HG03558 (cell line): ENCODE results near the gene TTLL12.

ENCODE experiments used
- ATAC-seq: cut with Tn5 transposase; IDR thresholded peaks from one replicate; pipeline ENCODE4 v1.9.1; 2021; ENCODE audit warnings: moderate number of reproducible peaks; ENCODE audit not compliant: unreplicated experiment; ENCODE audit errors: extremely low read depth

TTLL12 gene

GRCh38 chr22:43217285-43218030, 30.5 kb upstream of the TTLL12 start:
- no peak for ATAC-seq

GRCh38 chr22:43216738-43217137, 29.8 kb upstream of the TTLL12 start:
- ATAC-seq = no peak

GRCh38 chr22:43213962-43214361, 27.0 kb upstream of the TTLL12 start:
- ATAC-seq = no peak

GRCh38 chr22:43213051-43213450, 26.1 kb upstream of the TTLL12 start:
- ATAC-seq = no peak

DNA sequence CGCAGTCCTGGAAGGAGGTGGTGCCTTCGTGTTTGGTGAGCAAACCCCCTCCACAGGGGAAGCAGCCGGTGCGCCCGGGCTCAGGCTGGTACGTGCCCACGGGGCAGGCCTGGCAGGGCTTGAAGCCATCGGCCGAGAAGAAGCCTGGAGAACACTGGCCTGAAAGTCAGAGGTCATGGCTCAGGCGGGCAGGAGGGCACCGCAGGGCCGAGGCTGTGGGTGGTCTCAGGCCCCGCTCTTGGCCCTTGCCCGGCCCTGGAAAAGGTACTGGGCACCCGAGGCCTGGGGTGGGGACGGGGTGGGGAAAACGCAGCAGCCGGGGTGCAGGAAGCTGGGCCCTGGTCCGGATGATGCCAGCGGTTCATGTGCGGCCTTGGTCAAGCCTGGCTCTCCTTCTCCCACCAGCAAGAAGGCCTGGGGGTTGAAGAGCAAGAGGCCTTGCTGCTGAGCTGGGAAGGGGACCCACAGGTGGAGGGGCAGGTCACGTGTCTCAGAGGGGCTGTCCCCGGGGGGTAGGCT, 25.6 kb upstream of the TTLL12 start:
- ATAC-seq = no peak

GRCh38 chr22:43211941-43212433, 25.1 kb upstream of the TTLL12 start:
- no peak for ATAC-seq

DNA sequence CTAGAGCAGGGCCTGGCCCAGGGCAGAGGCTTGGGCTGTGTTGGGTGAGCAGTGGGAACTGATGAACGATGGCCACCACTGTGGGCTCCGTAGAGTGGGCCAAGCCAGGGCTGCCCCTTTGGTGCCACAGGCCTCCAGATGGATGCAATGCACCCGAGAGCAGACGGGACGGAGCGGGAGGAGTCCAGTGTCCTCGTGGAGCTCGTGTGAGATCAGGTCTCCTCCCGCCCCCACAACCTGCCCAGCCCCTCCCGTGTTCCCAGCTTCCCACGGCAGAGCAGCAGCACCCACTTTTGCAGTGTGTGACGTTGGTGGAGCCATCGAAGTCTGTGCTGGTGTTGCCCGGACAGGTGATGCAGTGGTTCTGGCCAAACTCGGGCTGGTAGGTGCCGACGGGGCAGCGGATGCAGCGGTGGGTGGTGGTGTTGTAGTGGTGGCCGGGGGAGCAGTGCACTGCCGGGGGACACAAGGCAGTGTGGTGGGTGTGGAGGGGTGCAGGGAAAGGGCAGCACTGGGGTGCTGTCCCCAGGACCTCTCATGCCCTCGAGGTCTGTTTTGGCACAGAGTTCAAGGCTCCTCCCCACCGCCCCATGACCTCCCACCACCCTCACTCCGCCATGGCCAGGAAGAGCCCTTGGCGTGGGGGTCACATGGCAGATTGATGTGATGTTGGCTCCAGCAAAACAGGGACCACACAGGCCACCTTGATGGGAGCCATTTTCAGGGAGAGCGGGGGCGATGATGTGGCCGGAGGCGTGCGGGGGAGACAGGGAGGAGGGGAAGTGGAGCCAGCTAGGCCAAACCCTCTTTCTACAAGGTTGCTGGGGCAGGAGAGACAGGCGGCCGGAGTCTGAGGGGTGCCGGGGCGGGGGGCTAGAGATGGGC, 23.9 kb upstream of the TTLL12 start:
- no peak for ATAC-seq

DNA sequence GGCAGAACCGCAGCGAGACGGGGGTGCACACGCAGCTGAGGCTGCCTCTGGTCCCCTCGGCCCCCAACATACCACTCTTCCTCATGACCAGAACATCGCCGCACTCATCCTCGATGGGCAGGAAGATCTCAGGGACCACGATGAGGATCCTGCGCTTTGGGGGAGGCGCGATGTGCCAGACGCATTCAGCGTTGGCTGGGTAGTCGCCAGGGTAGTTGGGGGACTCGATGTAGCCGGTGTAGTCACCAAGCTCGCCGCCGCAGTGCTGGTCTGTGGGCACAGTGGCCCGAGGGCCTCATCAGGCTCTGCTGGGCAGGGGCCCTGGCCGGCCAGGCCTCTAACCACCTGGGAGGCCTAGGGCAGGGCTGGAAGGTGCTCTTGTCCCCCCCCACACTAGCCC, 23.0 kb upstream of the TTLL12 start:
- no peak for ATAC-seq

GRCh38 chr22:43209523-43209890, 22.6 kb upstream of the TTLL12 start:
- ATAC-seq = no peak

- no peak for ATAC-seq
These were observed 22.0 kb upstream of the TTLL12 start for GRCh38 chr22:43208703-43209522.

DNA sequence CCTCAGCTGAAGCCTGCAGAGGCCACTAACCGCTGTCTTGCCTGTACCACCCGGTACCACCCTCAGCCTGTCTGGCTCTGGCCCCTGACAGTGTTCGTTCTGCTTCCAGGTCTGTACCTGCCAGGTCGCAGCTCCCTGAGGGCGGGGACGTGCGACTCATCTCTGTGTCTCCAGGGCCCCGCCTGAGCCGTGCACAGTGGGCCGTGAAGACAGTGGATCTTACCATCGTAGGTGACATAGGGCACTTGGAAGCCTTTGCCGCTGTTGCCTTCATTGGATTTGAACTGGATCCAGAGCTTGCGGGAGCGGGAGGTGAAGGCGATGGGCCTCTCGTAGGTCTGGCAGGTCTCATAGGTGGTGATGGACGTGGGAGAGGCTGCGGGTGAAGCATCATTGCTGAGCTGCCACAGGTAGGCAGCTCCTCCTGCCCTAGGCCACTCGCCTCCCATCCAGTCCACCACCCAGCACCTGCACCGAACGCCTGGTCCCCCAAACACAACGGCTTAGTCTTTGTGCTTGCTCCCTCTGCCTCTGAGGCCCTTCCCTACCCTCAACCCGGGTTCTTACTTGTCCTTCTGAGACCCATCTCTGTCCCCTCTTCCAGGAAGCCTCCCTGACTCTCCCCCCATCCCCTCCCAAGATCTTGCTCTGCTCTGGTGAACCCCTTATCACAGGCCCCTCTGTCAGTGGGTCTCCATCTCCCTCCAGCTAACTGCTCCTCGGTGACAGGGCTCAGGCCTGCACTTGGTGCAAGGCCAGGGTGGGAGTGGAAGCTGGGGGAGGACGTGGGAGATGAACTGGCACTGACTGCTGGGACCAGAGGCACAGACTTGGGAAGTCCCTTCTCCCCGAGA, 21.1 kb upstream of the TTLL12 start:
- ATAC-seq = no peak

DNA sequence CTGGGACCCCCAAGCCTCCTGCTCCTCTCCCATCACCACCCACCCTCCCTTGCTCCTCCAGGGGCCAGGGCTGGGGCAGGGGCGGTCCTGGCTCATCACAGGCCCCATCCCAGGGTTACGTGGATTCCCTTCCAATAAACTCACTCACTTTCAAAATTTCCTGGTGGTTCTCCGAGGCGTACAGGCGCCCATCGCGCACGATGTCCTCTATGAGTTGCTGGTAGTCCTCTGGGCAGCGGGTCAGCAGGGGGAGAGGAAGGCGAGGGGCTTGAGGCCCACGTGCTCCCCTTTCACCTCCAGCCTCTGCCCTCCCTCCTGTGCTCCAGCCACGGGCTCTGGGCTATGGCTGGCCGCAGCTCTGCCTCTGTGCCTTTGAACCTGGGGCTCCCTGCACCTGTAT, 20.5 kb upstream of the TTLL12 start:
- no peak for ATAC-seq

DNA sequence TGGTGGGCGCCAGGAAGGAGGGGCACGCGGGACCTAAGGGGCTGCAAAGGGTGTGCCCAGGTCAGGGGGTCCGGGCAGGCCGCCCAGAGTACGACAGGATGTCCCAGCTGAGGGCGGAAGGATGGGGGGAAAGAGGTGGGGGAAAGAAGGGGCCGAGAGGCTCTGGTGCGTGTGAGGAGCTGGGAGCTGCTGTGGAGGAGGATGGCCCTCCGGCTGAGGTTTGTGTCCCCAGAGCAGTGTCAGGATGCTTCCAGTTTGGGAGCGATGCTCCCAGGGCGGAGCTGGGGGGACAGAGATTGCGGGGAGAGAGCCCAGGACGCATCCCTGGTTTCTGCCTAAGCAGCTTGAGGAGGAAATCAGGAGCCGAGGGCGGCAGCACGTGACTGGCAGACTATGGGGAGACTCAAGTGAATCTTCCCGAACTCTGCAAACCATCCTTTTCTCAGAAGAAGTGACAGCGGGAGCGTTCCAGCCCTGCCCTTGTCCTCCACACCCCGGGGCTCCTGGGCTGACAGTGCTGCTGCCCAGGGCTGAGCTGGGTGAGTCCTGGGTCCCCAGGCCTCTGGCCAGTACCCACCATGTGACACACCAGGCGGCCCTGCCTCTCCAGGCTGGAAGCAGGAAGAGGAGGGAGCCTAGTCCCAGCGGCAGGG, 19.7 kb upstream of the TTLL12 start:
- no peak for ATAC-seq

DNA sequence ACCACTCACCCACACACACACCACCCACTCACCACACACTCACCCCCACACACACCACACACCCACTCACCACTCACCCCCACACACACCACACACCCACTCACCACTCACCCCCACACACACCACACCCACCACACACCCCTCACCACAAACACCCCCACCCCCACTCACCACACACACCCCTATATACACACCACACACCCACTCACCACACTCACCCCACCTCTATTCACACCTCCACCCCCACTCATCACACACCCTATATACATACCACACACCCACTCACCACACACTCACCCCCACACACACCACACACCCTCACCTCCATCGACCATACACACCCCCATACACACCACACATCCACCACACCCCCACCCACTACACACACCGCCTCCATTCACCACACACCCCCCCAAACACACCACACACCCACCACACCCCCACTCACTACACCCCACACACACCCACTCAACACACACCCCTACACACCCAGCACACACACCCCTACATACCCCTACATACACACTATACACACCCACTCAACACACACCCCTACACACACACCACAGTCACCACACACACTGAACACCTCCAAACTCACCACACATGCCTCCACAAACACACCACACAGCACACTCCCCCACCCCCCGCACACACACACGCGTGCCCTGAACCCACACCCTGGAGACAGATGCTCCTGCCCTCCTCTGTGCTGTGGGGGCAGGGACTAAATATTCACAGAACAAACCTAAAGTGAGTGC, 19.0 kb upstream of the TTLL12 start:
- no peak for ATAC-seq

GRCh38 chr22:43205261-43205691, 18.3 kb upstream of the TTLL12 start:
- ATAC-seq = no peak

- ATAC-seq = no peak
These were observed 16.6 kb upstream of the TTLL12 start for GRCh38 chr22:43203471-43203981.

DNA sequence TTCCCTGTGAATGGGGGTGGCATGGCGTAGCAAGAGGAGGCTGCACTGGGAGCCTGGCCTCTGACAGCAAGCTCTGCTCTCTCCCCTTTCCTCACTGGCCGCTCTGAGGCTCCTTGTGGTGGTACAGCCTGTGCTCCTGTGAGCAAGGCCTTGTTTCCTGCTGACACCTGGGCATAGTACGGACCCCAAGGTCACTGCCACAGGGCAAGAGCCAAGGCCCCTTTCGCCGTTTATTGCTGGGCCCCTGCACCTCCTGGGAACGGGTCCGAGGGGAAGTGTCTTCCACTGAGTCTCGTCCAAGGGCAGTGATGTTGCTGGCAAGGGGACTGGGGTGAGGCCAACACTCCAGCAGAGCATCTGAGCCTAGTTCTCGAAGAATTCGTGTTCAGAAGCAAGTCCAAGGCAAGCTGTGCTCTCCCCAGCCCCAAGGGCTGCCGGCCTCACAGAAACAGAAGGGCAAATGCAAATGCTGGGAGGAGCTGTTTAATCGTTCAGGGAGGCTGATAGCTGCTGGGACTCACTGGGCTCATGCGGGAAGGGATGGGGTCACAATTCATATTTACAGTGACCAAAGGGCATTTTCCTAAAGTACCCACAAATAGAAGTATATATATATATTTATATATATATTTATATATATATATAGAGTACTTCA, 15.9 kb upstream of the TTLL12 start:
- ATAC-seq = no peak

DNA sequence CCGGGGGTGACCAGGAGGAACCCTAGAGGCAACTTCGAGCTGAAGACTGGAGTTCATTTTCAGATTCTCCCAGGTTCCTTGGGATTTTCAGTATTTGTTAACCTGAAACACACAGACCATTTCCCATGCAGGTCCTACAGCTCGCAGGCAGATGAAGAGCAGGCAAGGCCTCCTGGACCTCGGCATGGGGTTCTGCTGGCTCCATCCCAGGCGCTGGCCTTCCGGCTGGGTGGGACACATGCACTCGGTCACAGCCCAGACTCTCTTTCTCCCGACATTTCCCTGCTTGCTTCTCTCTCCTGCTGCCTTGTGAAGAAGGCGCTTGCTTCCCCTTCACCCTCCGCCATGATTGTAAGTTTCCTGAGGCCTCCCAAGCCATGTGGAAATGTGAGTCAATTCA, 15.4 kb upstream of the TTLL12 start:
- no peak for ATAC-seq
